ENCODE measurements around the gene FGL2.

Gene FGL2, protein sequence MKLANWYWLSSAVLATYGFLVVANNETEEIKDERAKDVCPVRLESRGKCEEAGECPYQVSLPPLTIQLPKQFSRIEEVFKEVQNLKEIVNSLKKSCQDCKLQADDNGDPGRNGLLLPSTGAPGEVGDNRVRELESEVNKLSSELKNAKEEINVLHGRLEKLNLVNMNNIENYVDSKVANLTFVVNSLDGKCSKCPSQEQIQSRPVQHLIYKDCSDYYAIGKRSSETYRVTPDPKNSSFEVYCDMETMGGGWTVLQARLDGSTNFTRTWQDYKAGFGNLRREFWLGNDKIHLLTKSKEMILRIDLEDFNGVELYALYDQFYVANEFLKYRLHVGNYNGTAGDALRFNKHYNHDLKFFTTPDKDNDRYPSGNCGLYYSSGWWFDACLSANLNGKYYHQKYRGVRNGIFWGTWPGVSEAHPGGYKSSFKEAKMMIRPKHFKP

DNA sequence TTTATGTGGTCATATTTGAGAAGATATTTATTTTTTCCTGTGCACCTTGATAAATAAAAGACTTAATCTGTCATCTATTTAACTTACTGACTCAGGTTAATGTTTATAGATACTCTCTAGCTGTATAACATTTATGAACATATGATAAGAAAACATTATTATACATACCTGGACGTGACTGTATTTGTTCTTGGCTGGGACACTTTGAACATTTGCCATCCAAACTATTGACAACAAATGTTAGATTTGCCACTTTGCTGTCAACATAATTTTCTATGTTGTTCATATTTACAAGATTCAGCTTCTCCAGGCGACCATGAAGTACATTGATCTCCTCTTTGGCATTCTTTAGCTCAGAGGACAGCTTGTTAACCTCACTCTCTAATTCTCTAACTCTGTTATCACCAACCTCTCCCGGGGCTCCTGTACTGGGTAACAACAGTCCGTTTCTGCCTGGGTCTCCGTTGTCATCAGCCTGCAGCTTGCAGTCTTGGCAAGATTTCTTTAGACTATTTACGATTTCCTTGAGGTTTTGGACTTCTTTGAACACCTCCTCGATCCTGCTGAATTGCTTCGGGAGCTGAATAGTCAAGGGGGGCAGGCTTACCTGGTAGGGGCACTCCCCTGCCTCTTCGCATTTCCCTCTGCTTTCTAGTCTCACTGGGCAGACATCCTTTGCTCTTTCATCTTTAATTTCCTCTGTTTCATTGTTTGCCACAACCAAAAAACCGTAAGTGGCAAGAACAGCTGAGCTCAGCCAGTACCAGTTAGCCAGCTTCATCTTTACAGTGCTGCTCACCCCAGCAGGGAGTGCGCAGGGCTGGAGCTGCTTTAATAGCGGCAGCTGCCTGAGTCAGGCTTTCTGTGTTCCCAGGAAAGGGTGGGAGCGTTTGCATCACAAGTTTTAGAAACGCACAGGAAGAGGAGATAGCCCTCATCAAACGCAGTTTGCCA, at the start of gene FGL2:
FGL2 (minus strand) TSS at position 807 of the 954 bp plus-strand sequence; CDS start at position 781, 26 bp downstream.
- no peaks in the 10 kb centered on the region for H3K36me3 ChIP-seq (ENCODE audit: control insufficient read depth, insufficient read depth, low read length)
- TF ChIP-seq, protein P1, sequence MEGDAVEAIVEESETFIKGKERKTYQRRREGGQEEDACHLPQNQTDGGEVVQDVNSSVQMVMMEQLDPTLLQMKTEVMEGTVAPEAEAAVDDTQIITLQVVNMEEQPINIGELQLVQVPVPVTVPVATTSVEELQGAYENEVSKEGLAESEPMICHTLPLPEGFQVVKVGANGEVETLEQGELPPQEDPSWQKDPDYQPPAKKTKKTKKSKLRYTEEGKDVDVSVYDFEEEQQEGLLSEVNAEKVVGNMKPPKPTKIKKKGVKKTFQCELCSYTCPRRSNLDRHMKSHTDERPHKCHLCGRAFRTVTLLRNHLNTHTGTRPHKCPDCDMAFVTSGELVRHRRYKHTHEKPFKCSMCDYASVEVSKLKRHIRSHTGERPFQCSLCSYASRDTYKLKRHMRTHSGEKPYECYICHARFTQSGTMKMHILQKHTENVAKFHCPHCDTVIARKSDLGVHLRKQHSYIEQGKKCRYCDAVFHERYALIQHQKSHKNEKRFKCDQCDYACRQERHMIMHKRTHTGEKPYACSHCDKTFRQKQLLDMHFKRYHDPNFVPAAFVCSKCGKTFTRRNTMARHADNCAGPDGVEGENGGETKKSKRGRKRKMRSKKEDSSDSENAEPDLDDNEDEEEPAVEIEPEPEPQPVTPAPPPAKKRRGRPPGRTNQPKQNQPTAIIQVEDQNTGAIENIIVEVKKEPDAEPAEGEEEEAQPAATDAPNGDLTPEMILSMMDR (IDR thresholded peaks at IDR 0.05; ENCODE audit: insufficient read depth, low read length, poor library complexity, severe bottlenecking) = no peak
- H3K27me3 ChIP-seq (replicated peaks; ENCODE audit: control insufficient read depth, insufficient read depth, low read length) = no peaks in the 10 kb centered on the region
- peak within 1 kb of the TSS; percentile 55 for H3K4me3 ChIP-seq (replicated peaks; ENCODE audit: low read depth, low read length)
- DNase-seq (ENCODE audit: extremely low read depth, insufficient read length) = no peak

DNA sequence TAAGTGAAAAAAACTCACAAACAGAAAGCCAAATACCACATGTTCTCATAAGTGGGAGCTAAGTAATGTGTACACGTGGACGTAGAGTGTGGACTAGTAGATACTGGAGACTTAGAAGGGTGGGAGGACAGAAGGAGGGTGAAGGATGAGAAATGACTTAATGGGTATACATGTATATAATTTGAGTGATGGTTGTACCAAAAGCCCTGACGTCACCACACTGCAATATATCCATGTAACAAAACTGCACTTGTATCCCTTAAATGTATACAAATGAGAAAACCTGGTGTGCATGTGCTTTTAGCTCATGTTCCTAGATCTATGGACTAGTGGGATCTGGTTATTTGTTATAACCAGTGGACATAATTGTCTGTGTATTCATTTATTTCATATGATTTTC, 48.5 kb upstream of the FGL2 start:
- Histone ChIP-seq H3K27me3 (replicated peaks; ENCODE audit: control insufficient read depth, insufficient read depth, low read length) (no peaks in the 10 kb centered on the region), H3K36me3 (ENCODE audit: control insufficient read depth, insufficient read depth, low read length) (no peaks in the 10 kb centered on the region), H3K4me3 (replicated peaks; ENCODE audit: low read depth, low read length) (no peak overlapping the region)
- TF ChIP-seq, protein P1 (IDR thresholded peaks at IDR 0.05; ENCODE audit: insufficient read depth, low read length, poor library complexity, severe bottlenecking) = no peak
- DNase-seq (ENCODE audit: extremely low read depth, insufficient read length) = no peak

DNA sequence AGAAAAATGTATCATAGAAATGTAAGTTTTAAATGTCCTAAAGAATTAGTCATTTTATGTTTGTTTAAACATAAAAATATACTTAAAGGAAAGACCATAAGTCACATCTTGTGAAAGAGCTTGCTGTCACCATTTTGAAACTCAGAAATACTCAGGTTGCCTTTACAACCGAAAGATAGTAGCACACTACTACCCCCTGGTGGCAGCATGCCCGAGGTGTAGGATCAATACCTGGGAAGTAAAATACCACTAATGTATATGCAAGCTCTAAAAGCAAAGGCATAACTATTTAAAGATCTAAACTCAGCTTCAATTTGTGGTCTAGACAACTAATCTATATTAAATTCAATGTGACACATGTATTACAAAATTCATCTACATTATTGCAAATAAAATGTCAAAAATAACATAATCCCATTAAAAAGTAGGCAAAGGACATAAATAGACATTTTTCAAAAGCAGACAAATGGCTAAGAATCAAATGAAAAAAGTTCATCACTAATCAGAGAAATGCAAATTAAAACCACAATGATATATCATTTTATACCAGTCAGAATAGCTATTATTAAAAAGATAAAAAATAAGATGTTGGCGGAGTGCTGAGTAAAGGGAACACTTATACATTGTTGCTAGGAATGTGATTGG, 47.7 kb upstream of the FGL2 start:
- no peak for DNase-seq (ENCODE audit: extremely low read depth, insufficient read length)
- H3K36me3 ChIP-seq (ENCODE audit: control insufficient read depth, insufficient read depth, low read length) = no peaks in the 10 kb centered on the region
- H3K4me3 ChIP-seq (replicated peaks; ENCODE audit: low read depth, low read length) = no peak overlapping the region
- TF ChIP-seq, protein P1 (IDR thresholded peaks at IDR 0.05; ENCODE audit: insufficient read depth, low read length, poor library complexity, severe bottlenecking) = peak; percentile 70
- no peaks in the 10 kb centered on the region for H3K27me3 ChIP-seq (replicated peaks; ENCODE audit: control insufficient read depth, insufficient read depth, low read length)

DNA sequence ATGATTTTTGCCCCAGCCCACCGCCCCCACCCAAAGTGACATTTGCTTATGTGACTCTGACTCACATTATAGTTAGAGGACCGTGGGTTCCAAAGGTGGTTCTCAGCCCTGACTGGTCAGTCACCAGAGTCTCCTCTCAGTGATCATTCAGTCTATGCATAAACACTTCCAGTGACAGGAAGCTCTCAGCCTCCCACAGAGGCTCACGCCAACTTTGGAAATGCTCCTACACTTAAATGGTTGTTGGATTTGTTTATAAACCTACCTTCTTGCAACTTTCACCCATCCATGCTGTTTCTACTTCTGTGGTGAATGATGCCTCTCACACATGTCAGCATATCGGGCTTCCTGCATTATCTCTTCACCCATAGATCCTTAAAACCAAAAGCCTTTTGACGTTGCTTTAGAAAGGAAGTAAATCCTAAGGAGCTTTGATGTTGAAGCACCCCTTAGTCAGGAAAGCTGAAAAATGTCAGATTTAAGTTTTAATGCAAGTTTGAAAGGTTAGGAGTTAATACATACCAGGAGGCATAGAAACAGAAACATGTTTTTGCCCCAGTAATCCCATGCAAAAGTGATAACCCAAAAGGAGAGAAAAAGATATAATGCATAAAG, 46.5 kb upstream of the FGL2 start:
- TF ChIP-seq, protein P1 (IDR thresholded peaks at IDR 0.05; ENCODE audit: insufficient read depth, low read length, poor library complexity, severe bottlenecking) = no peak
- Histone ChIP-seq H3K4me3 (replicated peaks; ENCODE audit: low read depth, low read length) (no peak overlapping the region), H3K27me3 (replicated peaks; ENCODE audit: control insufficient read depth, insufficient read depth, low read length) (no peaks in the 10 kb centered on the region), H3K36me3 (ENCODE audit: control insufficient read depth, insufficient read depth, low read length) (no peaks in the 10 kb centered on the region)
- no peak for DNase-seq (ENCODE audit: extremely low read depth, insufficient read length)

DNA sequence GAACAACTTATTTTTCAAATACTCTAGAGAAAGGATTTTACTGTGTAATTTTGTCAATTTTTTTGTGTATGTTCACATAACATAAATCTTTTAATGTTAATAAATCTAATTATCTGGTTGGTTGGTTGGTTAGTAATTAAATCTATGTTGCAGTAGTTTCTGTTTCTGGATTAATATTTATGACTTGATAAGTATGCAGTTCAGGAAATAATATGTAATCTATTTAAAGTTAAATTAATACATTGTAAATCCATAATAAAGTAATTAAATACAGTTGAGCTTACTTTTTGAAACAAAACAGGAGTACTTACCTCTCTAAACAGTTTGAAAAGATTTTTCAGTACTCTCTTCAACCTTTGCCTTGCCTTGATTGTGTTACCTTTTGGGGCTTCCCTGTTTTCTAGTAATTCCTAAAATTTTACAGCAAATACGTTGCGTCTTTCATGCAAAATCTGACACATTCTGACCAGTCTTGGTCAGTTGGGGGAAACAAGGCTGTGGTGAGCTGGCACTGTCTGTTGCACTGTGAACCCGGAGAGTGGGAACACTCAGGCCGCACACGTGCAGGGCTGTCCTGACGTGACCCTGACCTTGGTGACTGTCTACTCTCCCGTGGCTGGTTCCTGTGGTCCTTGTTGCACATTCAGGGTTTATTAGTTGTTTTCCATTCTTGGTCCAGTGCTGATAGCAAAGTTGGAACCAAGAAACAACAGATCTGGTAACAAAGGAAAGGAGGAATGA, 45.6 kb upstream of the FGL2 start:
- no peak for DNase-seq (ENCODE audit: extremely low read depth, insufficient read length)
- Histone ChIP-seq H3K36me3 (ENCODE audit: control insufficient read depth, insufficient read depth, low read length) (no peaks in the 10 kb centered on the region), H3K27me3 (replicated peaks; ENCODE audit: control insufficient read depth, insufficient read depth, low read length) (no peaks in the 10 kb centered on the region), H3K4me3 (replicated peaks; ENCODE audit: low read depth, low read length) (no peak overlapping the region)
- TF ChIP-seq, protein P1 (IDR thresholded peaks at IDR 0.05; ENCODE audit: insufficient read depth, low read length, poor library complexity, severe bottlenecking) = no peak

All from GM06990 (cell line).